HG02571 (cell line): ENCODE data around the gene PABPN1L.

ENCODE experiments used
- ATAC-seq: cut with Tn5 transposase; IDR thresholded peaks from one replicate; pipeline ENCODE4 v1.9.1; 2021; ENCODE audit warnings: mild to moderate bottlenecking, moderate library complexity; ENCODE audit not compliant: unreplicated experiment

Gene PABPN1L

GRCh38 chr16:88853325-88853941, 13.0 kb downstream of the PABPN1L start:
- no peak for ATAC-seq

GRCh38 chr16:88851616-88852015, 14.8 kb downstream of the PABPN1L start:
- ATAC-seq: no peak

GRCh38 chr16:88850531-88851199, 15.8 kb downstream of the PABPN1L start:
- ATAC-seq: no peak

GRCh38 chr16:88848557-88848956, 17.9 kb downstream of the PABPN1L start:
- ATAC-seq: no peak

- no peak for ATAC-seq
Observed at GRCh38 chr16:88847654-88848053, 18.8 kb downstream of the PABPN1L start.

- no peak for ATAC-seq
Observed at GRCh38 chr16:88846088-88846487, 20.4 kb downstream of the PABPN1L start.

GRCh38 chr16:88844419-88845036, 21.9 kb downstream of the PABPN1L start:
- no peak for ATAC-seq

- no peak for ATAC-seq
Observed at GRCh38 chr16:88843256-88843655, 23.2 kb downstream of the PABPN1L start.

- ATAC-seq: no peak
Observed at GRCh38 chr16:88842806-88843205, 23.7 kb downstream of the PABPN1L start.

GRCh38 chr16:88842308-88842756, 24.1 kb downstream of the PABPN1L start:
- no peak for ATAC-seq

- no peak for ATAC-seq
Observed at GRCh38 chr16:88841521-88842307, 24.7 kb downstream of the PABPN1L start.

- no peak for ATAC-seq
Observed at GRCh38 chr16:88840600-88841215, 25.8 kb downstream of the PABPN1L start.

GRCh38 chr16:88839745-88840599, 26.5 kb downstream of the PABPN1L start:
- ATAC-seq: no peak

GRCh38 chr16:88839026-88839529, 27.4 kb downstream of the PABPN1L start:
- ATAC-seq: no peak

GRCh38 chr16:88838566-88838965, 27.9 kb downstream of the PABPN1L start:
- no peak for ATAC-seq

GRCh38 chr16:88837806-88838205, 28.7 kb downstream of the PABPN1L start:
- ATAC-seq: no peak

- ATAC-seq: no peak
Observed at GRCh38 chr16:88836791-88837190, 29.7 kb downstream of the PABPN1L start.

GRCh38 chr16:88835818-88836217, 30.6 kb downstream of the PABPN1L start:
- no peak for ATAC-seq

GRCh38 chr16:88835383-88835782, 31.1 kb downstream of the PABPN1L start:
- no peak for ATAC-seq

GRCh38 chr16:88834670-88835069, 31.8 kb downstream of the PABPN1L start:
- ATAC-seq: no peak
